H1 (cell line): ENCODE measurements around the gene OR10A6. TPM values are rescaled to one million over a fixed set of nuclear protein-coding genes. Genes with fewer than 3 reads are reported as not detected.

Source experiments
- CTCF ChIA-PET: fragments of 300-600 bp; sonication (Branson Sonifier 250); formaldehyde crosslinking; loops from one replicate; lab custom pipeline; 2021; ENCODE audit not compliant: partially characterized antibody; lab: Charles Lee
- POLR2A ChIA-PET: fragments of 300-600 bp; sonication (Branson Sonifier 250); formaldehyde crosslinking; loops from one replicate; lab custom pipeline; 2021; ENCODE audit warnings: inconsistent platforms; ENCODE audit not compliant: partially characterized antibody; lab: Charles Lee
- DNase-seq, 2 experiments: peaks; one replicate each; pipeline versions ENCODE4 v3.0.0 to v3.0.0-alpha.2; 2010 to 2022; ENCODE audit warnings: low spot score in 2 of 2, low read depth in 1 of 2, mixed read lengths in 1 of 2
- FAIRE-seq: peaks from 2 replicates; lab custom pipeline; 2011; peaks lifted over from hg19 to GRCh38; lab: Jason Lieb, UNC
- H2AFZ ChIP-seq: 2 replicates; pipeline ENCODE4 v1.8.1; 2012; ENCODE audit warnings: low read length, inconsistent platforms
- H2AK5ac ChIP-seq: 2 replicates; pipeline ENCODE4 v1.6.1; 2013; ENCODE audit warnings: low read depth, low read length
- H2BK120ac ChIP-seq: replicated peaks from 2 replicates; pipeline ENCODE3; 2013; ENCODE audit warnings: low read depth, low read length, inconsistent platforms
- H2BK12ac ChIP-seq: 2 replicates; pipeline ENCODE4 v1.6.1; 2013; ENCODE audit warnings: low read depth, low read length
- H2BK15ac ChIP-seq: 2 replicates; pipeline ENCODE4 v1.6.1; 2013; ENCODE audit warnings: low read length
- H2BK20ac ChIP-seq: 2 replicates; pipeline ENCODE4 v1.6.1; 2013; ENCODE audit warnings: low read length
- H2BK5ac ChIP-seq: 2 replicates; pipeline ENCODE4 v1.6.1; 2013; ENCODE audit warnings: low read depth, low read length
- H3K14ac ChIP-seq: 2 replicates; pipeline ENCODE4 v1.6.1; 2013; ENCODE audit warnings: inconsistent platforms; ENCODE audit not compliant: insufficient read length
- H3K18ac ChIP-seq: 2 replicates; pipeline ENCODE4 v1.6.1; 2013; ENCODE audit warnings: low read length; ENCODE audit errors: extremely low read depth
- H3K23ac ChIP-seq: 2 replicates; pipeline ENCODE4 v1.6.1; 2013; ENCODE audit warnings: inconsistent platforms; ENCODE audit not compliant: insufficient read length
- H3K23me2 ChIP-seq: 2 replicates; pipeline ENCODE4 v1.6.1; 2013; ENCODE audit warnings: low read depth, low read length
- H3K27ac ChIP-seq: 2 replicates; pipeline ENCODE4 v1.6.1; 2011; ENCODE audit warnings: low read depth, low read length, inconsistent platforms
- H3K27me3 ChIP-seq, 4 experiments: replicated peaks in 1 of 4; 1 replicate in 1 of 4; 2 replicates in 3 of 4; pipeline versions ENCODE4 v1.6.1 to v1.8.1; 2011 to 2013; ENCODE audit warnings: low read length in 3 of 4, mild to moderate bottlenecking in 3 of 4, inconsistent platforms in 2 of 4, mixed read lengths in 2 of 4, moderate library complexity in 1 of 4; ENCODE audit not compliant: control insufficient read depth in 3 of 4, insufficient read depth in 3 of 4; ENCODE audit errors: extremely low read depth in 1 of 4
- H3K36me3 ChIP-seq, 4 experiments: 2 replicates each; pipeline versions ENCODE4 v1.6.1 to v1.8.1; 2011 to 2013; ENCODE audit warnings: mild to moderate bottlenecking in 4 of 4, low read length in 3 of 4, moderate library complexity in 2 of 4, control low read depth in 1 of 4, inconsistent platforms in 1 of 4; ENCODE audit not compliant: insufficient read depth in 4 of 4, control insufficient read depth in 2 of 4
- H3K4ac ChIP-seq: replicated peaks from 2 replicates; pipeline ENCODE3; 2013; ENCODE audit warnings: low read length, low read depth, mixed read lengths, inconsistent platforms; ENCODE audit not compliant: insufficient read length
- H3K4me1 ChIP-seq, 4 experiments: replicated peaks in 1 of 4; 1 replicate in 1 of 4; 2 replicates in 3 of 4; pipeline versions ENCODE4 v1.6.1 to v1.8.1; 2011 to 2013; ENCODE audit warnings: low read length in 3 of 4, inconsistent platforms in 2 of 4, mixed read lengths in 1 of 4; ENCODE audit not compliant: insufficient read depth in 4 of 4, control insufficient read depth in 3 of 4
- H3K4me2 ChIP-seq, 2 experiments: 2 replicates each; pipeline versions ENCODE4 v1.6.1 to v1.8.1; 2011 to 2013; ENCODE audit warnings: low read depth in 2 of 2, low read length in 2 of 2, control low read depth in 1 of 2, inconsistent platforms in 1 of 2, mild to moderate bottlenecking in 1 of 2; ENCODE audit not compliant: insufficient read depth in 1 of 2
- H3K4me3 ChIP-seq, 4 experiments: fragments of 200-600, 300-600 bp in 1 of 4; sonication (generic), shearing (Covaris generic), sonication (Bioruptor Twin) in 1 of 4; 2 replicates each; pipeline versions ENCODE4 v1.5.1 to v1.8.1; 2011 to 2016; ENCODE audit warnings: low read length in 4 of 4, low read depth in 3 of 4, control low read depth in 2 of 4, inconsistent platforms in 2 of 4, mild to moderate bottlenecking in 2 of 4, mixed read lengths in 1 of 4, moderate library complexity in 1 of 4; ENCODE audit not compliant: insufficient read depth in 2 of 4; ENCODE audit errors: extremely low read depth in 1 of 4
- H3K56ac ChIP-seq: replicated peaks from 2 replicates; pipeline ENCODE3; 2013; ENCODE audit warnings: low read depth, mild to moderate bottlenecking, mixed read lengths, low read length, inconsistent platforms; ENCODE audit not compliant: insufficient read length
- H3K79me1 ChIP-seq: 2 replicates; pipeline ENCODE4 v1.6.1; 2013; ENCODE audit warnings: low read depth, low read length, control low read depth
- H3K79me2 ChIP-seq, 2 experiments: 2 replicates each; pipeline versions ENCODE4 v1.6.1 to v1.8.1; 2012 to 2013; ENCODE audit warnings: low read length in 2 of 2, mild to moderate bottlenecking in 2 of 2, inconsistent platforms in 1 of 2; ENCODE audit not compliant: insufficient read depth in 2 of 2, control insufficient read depth in 1 of 2
- H3K9ac ChIP-seq, 4 experiments: replicated peaks in 1 of 4; 1 replicate in 1 of 4; 2 replicates in 3 of 4; pipeline versions ENCODE4 v1.6.1 to v1.8.1; 2011 to 2013; ENCODE audit warnings: low read depth in 3 of 4, low read length in 3 of 4, control low read depth in 2 of 4, mild to moderate bottlenecking in 2 of 4, moderate library complexity in 2 of 4, inconsistent platforms in 1 of 4; ENCODE audit errors: extremely low read depth in 1 of 4
- H3K9me3 ChIP-seq, 2 experiments: 2 replicates each; pipeline versions ENCODE4 v1.6.1 to v1.8.1; 2012 to 2013; ENCODE audit warnings: mild to moderate bottlenecking in 2 of 2, moderate library complexity in 2 of 2, control low read depth in 1 of 2, inconsistent platforms in 1 of 2, low read depth in 1 of 2, low read length in 1 of 2, mixed read lengths in 1 of 2; ENCODE audit not compliant: insufficient read depth in 2 of 2
- H4K20me1 ChIP-seq, 2 experiments: replicated peaks in 1 of 2; 2 replicates each; pipeline versions ENCODE3 to v1.8.1; 2011 to 2013; ENCODE audit warnings: inconsistent platforms in 2 of 2, low read length in 2 of 2, mild to moderate bottlenecking in 1 of 2; ENCODE audit not compliant: insufficient read depth in 2 of 2, control insufficient read depth in 1 of 2
- H4K5ac ChIP-seq: 2 replicates; pipeline ENCODE4 v1.6.1; 2013; ENCODE audit warnings: low read length, low read depth, mixed read lengths, inconsistent platforms; ENCODE audit not compliant: insufficient read length
- H4K8ac ChIP-seq: 2 replicates; pipeline ENCODE4 v1.8.0; 2013; ENCODE audit warnings: mild to moderate bottlenecking, moderate library complexity, low read length, inconsistent platforms; ENCODE audit not compliant: insufficient read depth; ENCODE audit errors: extremely low read depth
- H4K91ac ChIP-seq: replicated peaks from 2 replicates; pipeline ENCODE3; 2013; ENCODE audit warnings: low read length, mixed read lengths, inconsistent platforms; ENCODE audit not compliant: insufficient read length
- CEBPB ChIP-seq: IDR thresholded peaks from 2 replicates; pipeline ENCODE4 v1.6.1; 2012; ENCODE audit warnings: low read depth, low read length
- CHD1 ChIP-seq: IDR thresholded peaks from 2 replicates; pipeline ENCODE4 v1.6.1; 2012; ENCODE audit warnings: low read depth, low read length, improper control_type of control experiment
- EP300 ChIP-seq, 2 experiments: IDR thresholded peaks; 1 replicate in 1 of 2; 2 replicates in 1 of 2; pipeline ENCODE4 v1.6.1; 2011 to 2012; ENCODE audit warnings: low read depth in 2 of 2, low read length in 2 of 2, mild to moderate bottlenecking in 2 of 2, borderline replicate concordance in 1 of 2, inconsistent platforms in 1 of 2, moderate library complexity in 1 of 2
- KDM5A ChIP-seq: fragments of 200-600 bp; IDR thresholded peaks from 2 replicates; pipeline ENCODE4 v1.7.1; 2012; ENCODE audit warnings: mild to moderate bottlenecking, low read length, inconsistent platforms, mixed read lengths
- NRF1 ChIP-seq: IDR thresholded peaks from 2 replicates; pipeline ENCODE4 v1.6.1; 2011; ENCODE audit warnings: mild to moderate bottlenecking, low read depth, low read length, improper control_type of control experiment
- RFX5 ChIP-seq: IDR thresholded peaks from 2 replicates; pipeline ENCODE4 v1.6.1; 2011; ENCODE audit warnings: low read depth, low read length, improper control_type of control experiment, borderline replicate concordance
- SIX5 ChIP-seq: IDR thresholded peaks from 2 replicates; pipeline ENCODE4 v1.6.1; 2011; ENCODE audit warnings: mild to moderate bottlenecking, low read depth, low read length
- SP4 ChIP-seq: IDR thresholded peaks from 2 replicates; pipeline ENCODE4 v1.6.1; 2012; ENCODE audit warnings: low read length, inconsistent platforms
- polyA plus RNA-seq, 7 experiments: library from polyadenylated mRNA; depleted of rRNA in 3 of 7; stranded (reverse) in 5 of 7; unstranded in 2 of 7; fragments of >200 nt in 5 of 7; fragments of 200-250 nt in 2 of 7; gene quantifications; 1 replicate in 5 of 7; 2 replicates in 1 of 7; 4 replicates in 1 of 7; pipeline versions ENCODE4 v1.2.1 to v1.2.3, GENCODE V29; 2011 to 2013; ENCODE audit warnings: missing spikeins in 2 of 7, mixed read lengths in 2 of 7
- total RNA-seq: library from RNA; stranded (reverse); fragmentation: NEBNext Ultra II Directional; extraction: Animal tissue kit (Norgen Biotek cat#: 25700); gene quantifications from 2 replicates; pipeline ENCODE4 v1.2.1, GENCODE V29; 2021
- TF ChIP-seq, protein P1 (sequence below): IDR thresholded peaks from 2 replicates; pipeline ENCODE4 v1.6.1; 2012; ENCODE audit warnings: inconsistent platforms
- TF ChIP-seq, protein P2 (sequence below): IDR thresholded peaks from 2 replicates; pipeline ENCODE4 v1.6.1; 2011; ENCODE audit warnings: low read length, improper control_type of control experiment

Gene OR10A6
- total and polyA plus RNA-seq, 2 of the 8 experiments (the other 6 are each of a cell fraction or from before 2014, with no cell fraction given), result not detected

DNA sequence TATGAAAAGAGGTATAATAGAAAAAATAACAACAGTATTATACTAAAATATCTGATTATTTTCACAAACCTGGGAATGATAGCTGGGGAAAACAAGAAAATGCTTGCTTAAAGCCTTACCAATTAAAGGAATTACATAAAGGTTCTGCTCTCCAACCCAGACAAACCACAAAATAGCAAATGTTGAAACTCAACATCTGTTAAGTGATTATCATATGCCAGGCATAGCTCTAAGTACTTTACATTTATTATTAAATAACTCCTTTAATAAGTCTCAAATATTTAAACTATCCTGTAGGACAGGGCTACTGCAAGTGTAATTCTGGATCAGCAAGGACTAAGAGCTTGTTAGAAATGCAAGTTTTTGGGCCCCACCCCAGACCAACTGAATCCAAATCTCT lies 20.1 kb downstream of the OR10A6 start:
- Histone ChIP-seq H2AK5ac (no peak overlapping the region), H3K4ac (no peak overlapping the region), H2BK20ac (no peak overlapping the region), H3K4me2 (no peak overlapping the region), H4K91ac (no peak overlapping the region), H3K56ac (no peak overlapping the region), H3K4me1 (peaks cover 2 to 13% (median 11%) of the 10 kb centered on the region in 4 experiments; a peak in 6 of 7 replicates), H4K20me1 (no peaks in the 10 kb centered on the region), H3K9me3 (no peaks in the 10 kb centered on the region), H3K79me2 (no peaks in the 10 kb centered on the region), H3K23ac (no peak overlapping the region), H3K9ac (no peak overlapping the region), H2BK120ac (no peak overlapping the region), H4K8ac (no peak overlapping the region), H2AFZ (no peak overlapping the region), H3K79me1 (no peaks in the 10 kb centered on the region), H3K18ac (no peak overlapping the region), H3K4me3 (no peak overlapping the region), H3K27me3 (no peaks in the 10 kb centered on the region), H3K36me3 (no peaks in the 10 kb centered on the region), H2BK5ac (0 out of 2 replicates have a peak overlapping the region, but pooled peaks have one; percentile 46), H2BK15ac (no peak overlapping the region), H3K14ac (no peak overlapping the region), H4K5ac (no peak overlapping the region), H3K23me2 (no peaks in the 10 kb centered on the region), H2BK12ac (no peak overlapping the region), H3K27ac (no peak overlapping the region)
- ChIA-PET POLR2A (interaction anchor here (0.8 to 1.2 kb wide), 3 partner anchors 7 to 87 kb away, joined by 3 to 5 read pairs (median 3); partner anchors contain the start of gene EIF3F), CTCF (interaction anchor here (0.8 to 4.4 kb wide), 6 partner anchors 12 to 78 kb away, joined by 3 to 27 read pairs (median 8); partner anchors contain the start of gene EIF3F)
- FAIRE-seq (no peak), DNase-seq (no peak)
- TF ChIP-seq EP300 (IDR thresholded peaks at IDR 0.05; ENCODE audit: borderline replicate concordance in 1 of 2, low read depth in 2 of 2, low read length in 2 of 2), result no peak
- no peak for TF ChIP-seq RFX5
- no peak for TF ChIP-seq SIX5
- TF ChIP-seq, protein P1, sequence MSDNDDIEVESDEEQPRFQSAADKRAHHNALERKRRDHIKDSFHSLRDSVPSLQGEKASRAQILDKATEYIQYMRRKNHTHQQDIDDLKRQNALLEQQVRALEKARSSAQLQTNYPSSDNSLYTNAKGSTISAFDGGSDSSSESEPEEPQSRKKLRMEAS, result no peak
- TF ChIP-seq CHD1, result no peak
- no peak for TF ChIP-seq CEBPB
- TF ChIP-seq KDM5A, result no peak
- TF ChIP-seq SP4, result no peak
- no peak for TF ChIP-seq NRF1
- TF ChIP-seq, protein P2, sequence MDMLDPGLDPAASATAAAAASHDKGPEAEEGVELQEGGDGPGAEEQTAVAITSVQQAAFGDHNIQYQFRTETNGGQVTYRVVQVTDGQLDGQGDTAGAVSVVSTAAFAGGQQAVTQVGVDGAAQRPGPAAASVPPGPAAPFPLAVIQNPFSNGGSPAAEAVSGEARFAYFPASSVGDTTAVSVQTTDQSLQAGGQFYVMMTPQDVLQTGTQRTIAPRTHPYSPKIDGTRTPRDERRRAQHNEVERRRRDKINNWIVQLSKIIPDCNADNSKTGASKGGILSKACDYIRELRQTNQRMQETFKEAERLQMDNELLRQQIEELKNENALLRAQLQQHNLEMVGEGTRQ, result no peak
- TF ChIP-seq, all 59 proteins: peak for 0
